H1 (cell line): Measurements from ENCODE around the gene DSG4. TPM values are rescaled to one million over a fixed set of nuclear protein-coding genes. Genes with fewer than 3 reads are reported as not detected.

Experiments
- GABPA ChIP-seq: IDR thresholded peaks from 2 replicates; pipeline ENCODE4 v1.6.1; 2011; ENCODE audit warnings: mild to moderate bottlenecking, low read length, moderate library complexity, borderline replicate concordance; ENCODE audit not compliant: insufficient read depth
- HDAC6 ChIP-seq: IDR thresholded peaks from one replicate; pipeline ENCODE4 v1.7.1; 2012; ENCODE audit warnings: low read depth, mild to moderate bottlenecking, inconsistent platforms, low read length, moderate library complexity
- POLR2AphosphoS5 ChIP-seq: IDR thresholded peaks from 2 replicates; pipeline ENCODE4 v1.6.1; 2011; ENCODE audit warnings: low read depth, low read length
- SAP30 ChIP-seq: fragments of 300-600 bp; sonication (generic); IDR thresholded peaks from 2 replicates; pipeline ENCODE4 v1.7.1; 2012; ENCODE audit warnings: low read length, moderate library complexity, mild to moderate bottlenecking, inconsistent platforms; ENCODE audit not compliant: insufficient read depth, insufficient replicate concordance
- SUZ12 ChIP-seq: fragments of 200-600 bp; sonication (generic); IDR thresholded peaks from 2 replicates; pipeline ENCODE4 v1.6.1; 2012; ENCODE audit warnings: mild to moderate bottlenecking, inconsistent platforms, low read length, moderate library complexity, mixed read lengths
- polyA plus RNA-seq, 7 experiments: library from polyadenylated mRNA; depleted of rRNA in 3 of 7; stranded (reverse) in 5 of 7; unstranded in 2 of 7; fragments of >200 nt in 5 of 7; fragments of 200-250 nt in 2 of 7; gene quantifications; 1 replicate in 5 of 7; 2 replicates in 1 of 7; 4 replicates in 1 of 7; pipeline versions ENCODE4 v1.2.1 to v1.2.3, GENCODE V29; 2011 to 2013; ENCODE audit warnings: missing spikeins in 2 of 7, mixed read lengths in 2 of 7
- total RNA-seq: library from RNA; stranded (reverse); fragmentation: NEBNext Ultra II Directional; extraction: Animal tissue kit (Norgen Biotek cat#: 25700); gene quantifications from 2 replicates; pipeline ENCODE4 v1.2.1, GENCODE V29; 2021
- TF ChIP-seq, protein P1 (sequence below): IDR thresholded peaks from 2 replicates; pipeline ENCODE4 v1.6.1; 2012; ENCODE audit warnings: low read length, inconsistent platforms

Gene DSG4
- total and polyA plus RNA-seq, 2 of the 8 experiments (the other 6 are each of a cell fraction or from before 2014, with no cell fraction given): not detected

DNA sequence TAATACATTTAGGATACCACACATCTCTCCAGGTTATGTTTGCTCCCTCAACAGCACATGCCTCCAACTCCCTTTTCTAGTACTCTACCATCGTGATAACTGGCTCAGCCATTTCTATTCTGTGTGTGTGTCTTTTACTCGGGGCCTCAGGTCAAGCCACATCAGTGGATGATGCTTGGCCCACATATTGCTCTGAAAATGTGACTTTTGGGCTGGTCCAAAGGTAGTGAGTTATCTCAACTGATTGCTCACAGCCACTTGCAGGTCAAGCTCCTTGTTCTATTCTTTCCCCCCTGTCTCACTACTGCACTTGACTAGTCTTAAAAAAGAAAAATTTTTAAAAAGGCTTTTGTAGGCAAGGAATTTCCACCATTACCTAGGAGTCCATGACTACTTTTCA, 5.5 kb downstream of the DSG4 start (continued):
- TF ChIP-seq GABPA: no peak
- TF ChIP-seq SUZ12: no peak
- no peak for TF ChIP-seq POLR2AphosphoS5
- TF ChIP-seq, protein P1, sequence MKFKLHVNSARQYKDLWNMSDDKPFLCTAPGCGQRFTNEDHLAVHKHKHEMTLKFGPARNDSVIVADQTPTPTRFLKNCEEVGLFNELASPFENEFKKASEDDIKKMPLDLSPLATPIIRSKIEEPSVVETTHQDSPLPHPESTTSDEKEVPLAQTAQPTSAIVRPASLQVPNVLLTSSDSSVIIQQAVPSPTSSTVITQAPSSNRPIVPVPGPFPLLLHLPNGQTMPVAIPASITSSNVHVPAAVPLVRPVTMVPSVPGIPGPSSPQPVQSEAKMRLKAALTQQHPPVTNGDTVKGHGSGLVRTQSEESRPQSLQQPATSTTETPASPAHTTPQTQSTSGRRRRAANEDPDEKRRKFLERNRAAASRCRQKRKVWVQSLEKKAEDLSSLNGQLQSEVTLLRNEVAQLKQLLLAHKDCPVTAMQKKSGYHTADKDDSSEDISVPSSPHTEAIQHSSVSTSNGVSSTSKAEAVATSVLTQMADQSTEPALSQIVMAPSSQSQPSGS: no peak
- no peak for TF ChIP-seq SAP30
- TF ChIP-seq HDAC6: no peak
